Measurements from ENCODE around the gene ZNF416.

- TF ChIP-seq, protein P1, sequence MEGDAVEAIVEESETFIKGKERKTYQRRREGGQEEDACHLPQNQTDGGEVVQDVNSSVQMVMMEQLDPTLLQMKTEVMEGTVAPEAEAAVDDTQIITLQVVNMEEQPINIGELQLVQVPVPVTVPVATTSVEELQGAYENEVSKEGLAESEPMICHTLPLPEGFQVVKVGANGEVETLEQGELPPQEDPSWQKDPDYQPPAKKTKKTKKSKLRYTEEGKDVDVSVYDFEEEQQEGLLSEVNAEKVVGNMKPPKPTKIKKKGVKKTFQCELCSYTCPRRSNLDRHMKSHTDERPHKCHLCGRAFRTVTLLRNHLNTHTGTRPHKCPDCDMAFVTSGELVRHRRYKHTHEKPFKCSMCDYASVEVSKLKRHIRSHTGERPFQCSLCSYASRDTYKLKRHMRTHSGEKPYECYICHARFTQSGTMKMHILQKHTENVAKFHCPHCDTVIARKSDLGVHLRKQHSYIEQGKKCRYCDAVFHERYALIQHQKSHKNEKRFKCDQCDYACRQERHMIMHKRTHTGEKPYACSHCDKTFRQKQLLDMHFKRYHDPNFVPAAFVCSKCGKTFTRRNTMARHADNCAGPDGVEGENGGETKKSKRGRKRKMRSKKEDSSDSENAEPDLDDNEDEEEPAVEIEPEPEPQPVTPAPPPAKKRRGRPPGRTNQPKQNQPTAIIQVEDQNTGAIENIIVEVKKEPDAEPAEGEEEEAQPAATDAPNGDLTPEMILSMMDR (conservative IDR thresholded peaks at IDR 0.05; ENCODE audit: low read depth, low read length) = no peak
- TF ChIP-seq EZH2phosphoT487 (IDR thresholded peaks at IDR 0.05; ENCODE audit: borderline replicate concordance, low read length) (no peak), EZH2 (IDR thresholded peaks at IDR 0.05; ENCODE audit: low read length, unreplicated experiment) (no peak)
Observed at GRCh38 chr19:57611113-57611512, 32.4 kb upstream of the ZNF416 start.
